22Rv1 (cell line): Measurements from ENCODE around the gene TTLL10.
"Not testable (repeated sequence)": the region's sequence is repeated elsewhere in the genome, so short reads cannot be mapped to it uniquely, and the experiment has no call there.

Source experiments
- H3K27ac ChIP-seq: fragments of 450-650 bp; 2 replicates; pipeline ENCODE4 v1.5.1; 2017
- ZFX ChIP-seq: fragments of 450-650 bp; IDR thresholded peaks from 2 replicates; pipeline ENCODE4 v1.6.1; 2017; ENCODE audit warnings: antibody characterized with exemption, borderline replicate concordance
- TF ChIP-seq, protein P1 (sequence below): fragments of 450-650 bp; IDR thresholded peaks from 2 replicates; pipeline ENCODE4 v1.5.1; 2017; ENCODE audit warnings: mild to moderate bottlenecking

Gene TTLL10

GRCh38 chr1:1170215-1171091 lies 3.2 kb upstream of the TTLL10 start:
- TF ChIP-seq ZFX: no peak
- TF ChIP-seq, protein P1, sequence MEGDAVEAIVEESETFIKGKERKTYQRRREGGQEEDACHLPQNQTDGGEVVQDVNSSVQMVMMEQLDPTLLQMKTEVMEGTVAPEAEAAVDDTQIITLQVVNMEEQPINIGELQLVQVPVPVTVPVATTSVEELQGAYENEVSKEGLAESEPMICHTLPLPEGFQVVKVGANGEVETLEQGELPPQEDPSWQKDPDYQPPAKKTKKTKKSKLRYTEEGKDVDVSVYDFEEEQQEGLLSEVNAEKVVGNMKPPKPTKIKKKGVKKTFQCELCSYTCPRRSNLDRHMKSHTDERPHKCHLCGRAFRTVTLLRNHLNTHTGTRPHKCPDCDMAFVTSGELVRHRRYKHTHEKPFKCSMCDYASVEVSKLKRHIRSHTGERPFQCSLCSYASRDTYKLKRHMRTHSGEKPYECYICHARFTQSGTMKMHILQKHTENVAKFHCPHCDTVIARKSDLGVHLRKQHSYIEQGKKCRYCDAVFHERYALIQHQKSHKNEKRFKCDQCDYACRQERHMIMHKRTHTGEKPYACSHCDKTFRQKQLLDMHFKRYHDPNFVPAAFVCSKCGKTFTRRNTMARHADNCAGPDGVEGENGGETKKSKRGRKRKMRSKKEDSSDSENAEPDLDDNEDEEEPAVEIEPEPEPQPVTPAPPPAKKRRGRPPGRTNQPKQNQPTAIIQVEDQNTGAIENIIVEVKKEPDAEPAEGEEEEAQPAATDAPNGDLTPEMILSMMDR: no peak
- no peak overlapping the region for H3K27ac ChIP-seq

DNA sequence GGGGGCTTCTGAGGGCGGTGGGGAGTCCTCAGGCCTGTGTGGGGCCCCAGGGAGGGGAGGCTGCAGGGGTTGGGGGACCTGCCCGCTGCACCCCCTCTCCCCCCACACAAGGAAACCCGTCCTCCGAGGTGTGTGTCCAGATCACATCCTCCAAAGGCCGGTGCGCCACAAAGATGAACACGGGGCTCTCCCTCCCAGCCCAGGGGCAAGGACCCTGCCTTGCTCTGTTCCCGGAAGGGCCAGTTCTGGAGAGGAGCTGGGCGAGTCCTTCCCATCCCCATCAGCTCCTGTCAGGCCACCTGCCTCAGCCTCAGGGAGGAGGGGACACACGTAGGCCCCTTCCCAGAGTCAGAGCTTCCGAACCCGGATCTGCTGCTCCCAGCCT lies 2.5 kb upstream of the TTLL10 start:
- H3K27ac ChIP-seq: no peak overlapping the region
- TF ChIP-seq, protein P1: no peak
- no peak for TF ChIP-seq ZFX

GRCh38 chr1:1171546-1172340 lies 1.9 kb upstream of the TTLL10 start:
- no peak overlapping the region for H3K27ac ChIP-seq

DNA sequence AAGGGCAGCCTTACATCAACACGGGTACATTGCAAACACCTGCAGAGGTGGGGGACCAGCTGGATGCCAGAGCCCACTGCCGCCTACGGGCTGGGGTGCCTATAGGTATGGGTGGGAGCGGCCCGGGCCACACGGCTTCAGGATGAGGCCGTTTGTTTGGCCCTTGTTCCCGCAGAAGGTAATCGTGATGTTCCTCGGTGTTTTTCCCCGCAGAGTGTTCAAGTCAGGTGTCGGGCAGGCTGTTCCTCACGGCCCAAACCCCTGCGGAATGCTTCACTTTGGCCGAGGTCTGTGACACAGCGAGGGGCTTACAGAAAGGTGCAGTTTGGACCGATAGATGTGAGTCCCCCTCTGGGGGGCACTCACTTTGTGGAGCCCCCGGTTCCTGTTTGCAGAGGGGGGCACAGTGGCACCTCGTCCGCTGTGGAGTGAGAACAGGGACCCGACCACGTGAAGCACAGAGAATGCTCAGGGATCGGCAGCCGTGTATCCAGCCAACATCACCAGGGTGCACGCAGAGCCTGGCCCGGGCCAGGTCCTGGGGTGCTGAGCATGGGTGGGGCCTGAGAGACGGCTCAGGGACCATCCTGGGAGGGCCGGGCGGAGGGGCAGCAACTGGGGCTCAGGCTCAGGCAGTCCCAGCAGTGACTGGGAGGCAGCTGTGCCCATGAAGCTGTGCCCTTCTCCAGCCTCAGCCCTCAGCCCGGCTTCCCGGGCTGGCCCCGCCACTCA lies 453 bp upstream of the TTLL10 start:
- TF ChIP-seq, protein P1: no peak
- no peak for TF ChIP-seq ZFX
- H3K27ac ChIP-seq: no peak overlapping the region

More at GRCh38 chr1:1171546-1172340, 1.9 kb upstream of the TTLL10 start:
- TF ChIP-seq, protein P1: no peak
- TF ChIP-seq ZFX: no peak

GRCh38 chr1:1175221-1176062 lies 1.8 kb downstream of the TTLL10 start:
- no peak overlapping the region for H3K27ac ChIP-seq
- TF ChIP-seq ZFX: no peak
- TF ChIP-seq, protein P1: no peak

- H3K27ac ChIP-seq: not testable (repeated sequence)
Observed at GRCh38 chr1:1176063-1176761, 2.5 kb downstream of the TTLL10 start.
